HepG2 (cell line): ENCODE results near the gene DHRS4L2. TPM values are rescaled to one million over a fixed set of nuclear protein-coding genes. Genes with fewer than 3 reads are reported as not detected.
A peak's percentile ranks its signal among the peaks of the same experiment; 100 is the strongest.

Experiments used
- CTCF ChIP-seq: sonication (generic); formaldehyde crosslinking; IDR thresholded peaks from 2 replicates; pipeline ENCODE4 v1.5.0; 2020; ENCODE audit warnings: mild to moderate bottlenecking, missing genetic modification reagents, moderate library complexity
- DMAP1 ChIP-seq: IDR thresholded peaks from 2 replicates; pipeline ENCODE4 v1.6.1; 2016
- FOXO1 ChIP-seq: sonication (generic); formaldehyde crosslinking; IDR thresholded peaks from 2 replicates; pipeline ENCODE4 v1.4.0; 2020; ENCODE audit warnings: missing genetic modification reagents
- HNRNPL ChIP-seq: fragments of 200-400 bp; formaldehyde crosslinking; IDR thresholded peaks from 2 replicates; pipeline ENCODE4 v1.6.1; 2017; ENCODE audit warnings: mild to moderate bottlenecking, low read depth, low read length
- KDM2A ChIP-seq: sonication (generic); formaldehyde crosslinking; IDR thresholded peaks from 2 replicates; pipeline ENCODE4 v1.4.0; 2020; ENCODE audit warnings: low read depth, missing genetic modification reagents, borderline replicate concordance
- MIER3 ChIP-seq: IDR thresholded peaks from 2 replicates; pipeline ENCODE4 v1.6.1; 2016; ENCODE audit warnings: missing compliant biosample characterization, borderline replicate concordance
- NCOA5 ChIP-seq: sonication (generic); formaldehyde crosslinking; IDR thresholded peaks from 2 replicates; pipeline ENCODE4 v1.4.0; 2020; ENCODE audit warnings: missing genetic modification reagents
- PAX8 ChIP-seq: sonication (generic); formaldehyde crosslinking; IDR thresholded peaks from 2 replicates; pipeline ENCODE4 v1.8.0; 2022; ENCODE audit warnings: mild to moderate bottlenecking, missing genetic modification reagents, borderline replicate concordance
- PTBP1 ChIP-seq: fragments of 200-400 bp; formaldehyde crosslinking; IDR thresholded peaks from 2 replicates; pipeline ENCODE4 v1.6.1; 2018; ENCODE audit warnings: low read length, low read depth; ENCODE audit not compliant: poor library complexity, severe bottlenecking
- SMARCE1 ChIP-seq: fragments of 450-650 bp; IDR thresholded peaks from 2 replicates; pipeline ENCODE4 v1.6.1; 2017; ENCODE audit warnings: borderline replicate concordance
- ZBTB40 ChIP-seq, 2 experiments: fragments of 450-650 bp in 1 of 2; sonication (generic) in 1 of 2; formaldehyde crosslinking in 1 of 2; IDR thresholded peaks; 2 replicates each; pipeline versions ENCODE4 v1.6.1 to v1.8.0; 2016 to 2022; ENCODE audit warnings: antibody characterized with exemption in 1 of 2, mild to moderate bottlenecking in 1 of 2, missing genetic modification reagents in 1 of 2
- ZNF260 ChIP-seq: sonication (generic); formaldehyde crosslinking; IDR thresholded peaks from 2 replicates; pipeline ENCODE4 v1.4.0; 2020; ENCODE audit warnings: missing genetic modification reagents, low read depth, mild to moderate bottlenecking, borderline replicate concordance
- ZNF446 ChIP-seq: sonication (generic); formaldehyde crosslinking; IDR thresholded peaks from 2 replicates; pipeline ENCODE4 v1.5.0; 2020; ENCODE audit warnings: mild to moderate bottlenecking, missing genetic modification reagents
- ZNF709 ChIP-seq: sonication (generic); formaldehyde crosslinking; IDR thresholded peaks from 2 replicates; pipeline ENCODE4 v1.5.0; 2020; ENCODE audit warnings: mild to moderate bottlenecking, missing genetic modification reagents
- ZNF784 ChIP-seq: sonication (generic); formaldehyde crosslinking; IDR thresholded peaks from 2 replicates; pipeline ENCODE4 v1.5.1; 2020; ENCODE audit warnings: missing genetic modification reagents, mild to moderate bottlenecking, borderline replicate concordance
- ZSCAN21 ChIP-seq: sonication (generic); formaldehyde crosslinking; IDR thresholded peaks from 2 replicates; pipeline ENCODE4 v1.8.0; 2022; ENCODE audit warnings: mild to moderate bottlenecking, missing genetic modification reagents, moderate library complexity, borderline replicate concordance
- polyA plus RNA-seq, 8 experiments: library from polyadenylated mRNA; depleted of rRNA in 3 of 8; stranded (reverse) in 7 of 8; unstranded in 1 of 8; fragments of >200 nt; fragmentation: Illumina TruSeq in 4 of 8; extraction: Trizol in 4 of 8; gene quantifications; 2 replicates each; pipeline versions ENCODE4 v1.2.1 to v1.2.3, GENCODE V29; 2011 to 2016; ENCODE audit warnings: low read depth in 4 of 8, missing spikeins in 1 of 8, mixed read lengths in 1 of 8; ENCODE audit not compliant: insufficient read depth in 1 of 8
- total RNA-seq, 5 experiments: library from RNA; depleted of rRNA; stranded (reverse); fragments of >200 nt; fragmentation: Illumina TruSeq; extraction: Trizol; gene quantifications; 2 replicates each; pipeline ENCODE4 v1.2.3, GENCODE V29; 2016; ENCODE audit warnings: low read depth in 1 of 5
- TF ChIP-seq, protein P1 (sequence below): IDR thresholded peaks from 2 replicates; pipeline ENCODE4 v1.6.1; 2016; ENCODE audit warnings: control low read depth

DHRS4L2 gene
- total and polyA plus RNA-seq, 2 of the 13 experiments (the other 11 are each of a cell fraction or from before 2014, with no cell fraction given), result 24.7 to 38.2 TPM

DNA sequence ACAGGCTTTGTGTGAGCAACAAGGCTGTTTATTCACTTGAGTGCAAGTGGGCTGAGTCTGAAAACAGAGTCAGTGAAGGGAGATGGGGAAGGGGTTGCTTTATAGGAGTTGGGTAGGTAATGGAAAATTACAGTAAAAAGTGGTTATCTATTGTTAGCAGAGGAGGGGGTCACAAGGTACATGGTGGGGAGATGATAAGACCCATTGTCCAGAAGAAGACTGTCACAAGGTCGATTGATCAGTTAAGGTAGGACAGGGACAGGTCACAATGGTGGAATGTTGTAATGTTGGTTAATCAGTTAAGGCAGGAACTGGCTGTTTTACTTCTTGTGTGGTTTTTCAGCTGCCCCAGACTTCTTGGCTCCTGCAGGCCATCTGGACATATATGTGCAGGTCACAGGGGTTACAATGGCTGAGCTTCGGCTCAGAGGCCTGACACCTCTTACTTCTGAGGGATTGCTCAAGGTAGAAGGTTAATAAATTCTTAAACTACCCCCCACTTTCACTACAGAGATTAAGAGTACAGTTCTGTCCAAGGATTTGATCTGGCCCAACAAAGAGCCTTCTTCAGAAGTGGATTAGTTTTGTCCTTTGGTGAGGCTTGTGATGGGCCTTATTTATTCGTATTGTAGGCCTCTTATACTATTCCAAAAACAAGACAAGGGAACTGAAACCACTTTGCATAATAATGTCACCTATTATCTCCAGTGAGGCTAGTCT lies 49.0 kb upstream of the DHRS4L2 start (continued):
- TF ChIP-seq ZBTB40 (IDR thresholded peaks at IDR 0.05) (no peak), ZBTB40 (CRISPR knock-in tag; IDR thresholded peaks at IDR 0.05) (no peak), ZNF709 (CRISPR knock-in tag) (no peak), CTCF (CRISPR knock-in tag) (no peak), DMAP1 (CRISPR knock-in tag) (no peak; the same call in 1 of the 2 replicates), FOXO1 (CRISPR knock-in tag) (peak; percentile 48; the same call in 1 of the 2 replicates), ZSCAN21 (CRISPR knock-in tag) (no peak), PTBP1 (no peak), ZNF260 (CRISPR knock-in tag) (no peak), HNRNPL (no peak), ZNF784 (CRISPR knock-in tag) (no peak), KDM2A (CRISPR knock-in tag) (no peak), SMARCE1 (no peak), PAX8 (CRISPR knock-in tag) (peak; percentile 76; the same call in 1 of the 2 replicates), NCOA5 (CRISPR knock-in tag) (no peak), ZNF446 (CRISPR knock-in tag) (no peak), MIER3 (CRISPR knock-in tag) (no peak)
- TF ChIP-seq, protein P1, sequence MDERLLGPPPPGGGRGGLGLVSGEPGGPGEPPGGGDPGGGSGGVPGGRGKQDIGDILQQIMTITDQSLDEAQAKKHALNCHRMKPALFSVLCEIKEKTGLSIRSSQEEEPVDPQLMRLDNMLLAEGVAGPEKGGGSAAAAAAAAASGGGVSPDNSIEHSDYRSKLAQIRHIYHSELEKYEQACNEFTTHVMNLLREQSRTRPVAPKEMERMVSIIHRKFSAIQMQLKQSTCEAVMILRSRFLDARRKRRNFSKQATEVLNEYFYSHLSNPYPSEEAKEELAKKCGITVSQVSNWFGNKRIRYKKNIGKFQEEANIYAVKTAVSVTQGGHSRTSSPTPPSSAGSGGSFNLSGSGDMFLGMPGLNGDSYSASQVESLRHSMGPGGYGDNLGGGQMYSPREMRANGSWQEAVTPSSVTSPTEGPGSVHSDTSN (CRISPR knock-in tag), result no peak
